Left lung (tissue), 10 donors: ENCODE results near the gene CXXC5. TPM values are rescaled to one million over a fixed set of nuclear protein-coding genes. Genes with fewer than 3 reads are reported as not detected.

Experiments
- ATAC-seq: fragments of 200-7000 bp; cut with Tn5 transposase; one replicate; pipeline ENCODE4 v1.9.1; 2020; ENCODE audit warnings: moderate library complexity
- DNase-seq, 4 donors: peaks; one replicate each; pipeline ENCODE4 v3.0.0-alpha.2; 2013 to 2020
- H3K27ac ChIP-seq, 2 donors: fragments of 200-600 bp; sonication (generic) in 1 of 2; one replicate each; pipeline versions ENCODE4 v1.5.0 to v1.8.0; 2020 to 2021
- H3K27me3 ChIP-seq, 2 donors: fragments of 200-600 bp; sonication (generic) in 1 of 2; one replicate each; pipeline versions ENCODE4 v1.5.0 to v1.8.0; 2020 to 2021
- H3K36me3 ChIP-seq, 2 donors: fragments of 200-600 bp; sonication (generic) in 1 of 2; one replicate each; pipeline versions ENCODE4 v1.5.0 to v1.8.0; 2020 to 2021
- H3K4me1 ChIP-seq, 2 donors: fragments of 200-600 bp; one replicate each; pipeline ENCODE4 v1.8.0; 2021
- H3K4me3 ChIP-seq, 2 donors: fragments of 200-600 bp; sonication (generic) in 1 of 2; one replicate each; pipeline versions ENCODE4 v1.5.0 to v1.8.0; 2020 to 2021; ENCODE audit warnings: mild to moderate bottlenecking in 1 of 2
- H3K9me3 ChIP-seq, 2 donors: fragments of 200-600 bp; sonication (generic) in 1 of 2; one replicate each; pipeline versions ENCODE4 v1.5.0 to v1.8.0; 2020 to 2021
- CTCF ChIP-seq, 2 donors: fragments of 200-600 bp; sonication (generic) in 1 of 2; IDR thresholded peaks; one replicate each; pipeline versions ENCODE4 v1.5.0 to v1.8.0; 2021; ENCODE audit warnings: antibody characterized with exemption in 2 of 2
- intact Hi-C, 2 donors: fragments of 100-400 bp; cut with DNase I; formaldehyde crosslinking; loops; one replicate each; pipeline versions ENCODE4 v1.11.2 to v1.14.2; 2022
- polyA plus RNA-seq, 6 donors: library from polyadenylated mRNA; unstranded; fragments of 120-200 nt; gene quantifications; one replicate each; pipeline ENCODE4 v1.2.1, GENCODE V29; 2013; ENCODE audit not compliant: insufficient read length in 6 of 6
- total RNA-seq, 2 donors: library from RNA; stranded (reverse); fragmentation: NEBNext Ultra II Directional; extraction: Animal tissue kit (Norgen Biotek cat#: 25700); gene quantifications; one replicate each; pipeline ENCODE4 v1.2.1, GENCODE V29; 2021
- donor health status: DM: no; HTN: yes; CAD: no.
- donor health status: DM: no; HTN: no; CAD: no.

The CXXC5 gene
- total and polyA plus RNA-seq, 8 donors: 24.5 to 53.5 (median 40.9) TPM

- TF ChIP-seq CTCF (IDR thresholded peaks at IDR 0.05): no peak
- peaks cover 23 to 29% of the 10 kb centered on the region in 2 donors for H3K4me1 ChIP-seq
- ATAC-seq (no peak), DNase-seq (no peak)
- no peak overlapping the region for H3K4me3 ChIP-seq
- no peaks in the 10 kb centered on the region for H3K36me3 ChIP-seq
- intact Hi-C loops: no loop called here
- H3K9me3 ChIP-seq: no peaks in the 10 kb centered on the region
- H3K27ac ChIP-seq: no peak overlapping the region
- peaks cover 0 to 33% of the 10 kb centered on the region in 2 donors for H3K27me3 ChIP-seq
Measured at GRCh38 chr5:139641116-139642080, 6.8 kb upstream of the CXXC5 start.

- intact Hi-C loops: no loop called here
- DNase-seq: peak in 1 of 4 donors; percentile 20
- no peak for TF ChIP-seq CTCF (IDR thresholded peaks at IDR 0.05)
- Histone ChIP-seq H3K36me3 (no peaks in the 10 kb centered on the region), H3K9me3 (no peaks in the 10 kb centered on the region), H3K27me3 (peaks cover 0 to 37% of the 10 kb centered on the region in 2 donors), H3K27ac (no peak overlapping the region), H3K4me3 (no peak overlapping the region), H3K4me1 (peaks cover 16 to 29% of the 10 kb centered on the region in 2 donors)
- no peak for ATAC-seq
Measured at GRCh38 chr5:139642213-139642612, 5.9 kb upstream of the CXXC5 start.

GRCh38 chr5:139642891-139643871 is 5.0 kb upstream of the CXXC5 start:
- intact Hi-C loops: no loop called here
- peak; percentile 66 for ATAC-seq

GRCh38 chr5:139644001-139644456 is 4.1 kb upstream of the CXXC5 start:
- H3K9me3 ChIP-seq: no peaks in the 10 kb centered on the region
- H3K27ac ChIP-seq: peak overlapping the region in 1 of 2 donors; percentile 59
- H3K36me3 ChIP-seq: no peaks in the 10 kb centered on the region
- peaks cover 3 to 26% of the 10 kb centered on the region in 2 donors for H3K4me1 ChIP-seq
- ATAC-seq (no peak), DNase-seq (peak in 2 of 4 donors; percentile 29 to 45)
- H3K4me3 ChIP-seq: no peak overlapping the region
- peaks cover 0 to 37% of the 10 kb centered on the region in 2 donors for H3K27me3 ChIP-seq
- no peak for TF ChIP-seq CTCF (IDR thresholded peaks at IDR 0.05)
- intact Hi-C loops: no loop called here

More at GRCh38 chr5:139642891-139643871, 5.0 kb upstream of the CXXC5 start:
- H3K27ac ChIP-seq: peak overlapping the region in 1 of 2 donors; percentile 59
- H3K4me3 ChIP-seq: no peak overlapping the region
- peaks cover 0 to 37% of the 10 kb centered on the region in 2 donors for H3K27me3 ChIP-seq
- no peaks in the 10 kb centered on the region for H3K36me3 ChIP-seq
- peak in 2 of 4 donors; percentile 69 to 78 for DNase-seq
- no peaks in the 10 kb centered on the region for H3K9me3 ChIP-seq
- peaks cover 12 to 29% of the 10 kb centered on the region in 2 donors for H3K4me1 ChIP-seq
- no peak for TF ChIP-seq CTCF (IDR thresholded peaks at IDR 0.05)
